Measurements from ENCODE around the gene OSGEPL1.
"Not testable (repeated sequence)": the region's sequence is repeated elsewhere in the genome, so short reads cannot be mapped to it uniquely, and the experiment has no call there.

The OSGEPL1 gene

DNA sequence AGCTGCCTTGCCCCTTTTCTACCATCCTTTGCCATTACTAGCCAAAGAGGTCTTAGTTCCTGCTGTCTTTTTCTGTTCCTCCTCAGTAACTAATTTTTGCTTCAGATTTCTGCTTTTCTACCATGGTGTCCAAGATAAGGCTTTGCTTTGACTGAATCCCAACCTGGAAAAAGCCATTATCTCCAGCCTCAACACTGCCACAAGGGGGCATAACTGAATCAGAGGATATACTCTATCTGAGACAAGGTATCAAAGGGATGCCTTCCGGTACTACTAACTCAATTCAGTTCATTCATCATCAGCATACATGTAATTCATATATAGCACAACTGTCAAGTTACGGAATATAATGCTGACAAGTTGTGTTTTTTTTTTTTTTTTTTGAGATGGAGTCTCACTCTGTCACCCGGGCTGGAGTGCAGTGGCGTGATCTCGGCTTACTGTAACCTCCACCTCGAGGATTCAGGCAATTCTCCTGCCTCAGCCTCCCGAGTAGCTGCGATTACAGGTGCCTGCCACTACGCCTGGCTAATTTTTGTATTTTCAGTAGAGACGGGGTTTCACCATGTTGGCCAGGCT is 11.4 kb downstream of the OSGEPL1 start:
- DNase-seq (ENCODE audit: low read depth in 1 of 2, low spot score in 1 of 2), result no peak

GRCh38 chr2:189729430-189729829 is 33.2 kb downstream of the OSGEPL1 start:
- no peak for DNase-seq (ENCODE audit: low read depth in 1 of 2, low spot score in 1 of 2)

- DNase-seq (ENCODE audit: low read depth in 1 of 2, low spot score in 1 of 2), result no peak
Measured at GRCh38 chr2:189726849-189727248, 35.7 kb downstream of the OSGEPL1 start.

DNA sequence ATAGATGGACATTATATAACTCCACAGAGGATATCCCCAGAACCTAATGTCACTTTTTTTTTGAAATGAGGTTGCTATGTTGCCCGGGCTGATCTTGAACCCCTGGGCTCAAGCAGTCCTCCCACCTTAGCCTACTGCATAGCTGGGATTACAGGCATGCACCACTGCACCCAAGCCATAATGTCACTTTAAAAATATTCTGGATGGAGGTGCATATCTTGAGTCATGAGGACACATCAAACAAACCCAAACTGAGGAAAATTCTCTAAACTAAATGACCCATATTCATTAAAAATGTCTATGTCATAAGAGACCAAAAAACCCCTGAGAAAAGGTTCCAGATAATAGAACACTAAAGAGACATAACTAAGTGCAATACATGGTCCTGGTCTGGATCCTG is 36.3 kb downstream of the OSGEPL1 start:
- no peak for DNase-seq (ENCODE audit: low read depth in 1 of 2, low spot score in 1 of 2)

GRCh38 chr2:189723192-189723591 is 39.4 kb downstream of the OSGEPL1 start:
- DNase-seq (ENCODE audit: low read depth in 1 of 2, low spot score in 1 of 2), result no peak

DNA sequence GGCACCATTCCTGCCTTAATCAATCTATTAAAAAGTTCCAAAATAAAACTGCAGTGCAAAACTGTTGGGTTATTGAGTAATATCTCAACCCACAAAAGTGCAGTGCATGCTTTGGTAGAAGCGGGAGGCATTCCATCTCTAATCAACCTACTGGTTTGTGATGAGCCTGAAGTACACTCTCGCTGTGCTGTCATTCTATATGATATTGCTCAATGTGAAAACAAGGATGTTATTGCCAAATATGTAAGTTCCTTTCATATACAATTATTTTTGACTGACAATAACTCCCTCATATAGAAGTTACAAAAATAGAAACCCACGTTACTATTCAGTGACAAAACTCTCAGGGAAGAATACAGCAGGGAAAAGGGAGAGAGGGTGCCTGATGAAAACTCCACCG is 43.0 kb downstream of the OSGEPL1 start:
- DNase-seq (ENCODE audit: low read depth in 1 of 2, low spot score in 1 of 2), result no peak

DNA sequence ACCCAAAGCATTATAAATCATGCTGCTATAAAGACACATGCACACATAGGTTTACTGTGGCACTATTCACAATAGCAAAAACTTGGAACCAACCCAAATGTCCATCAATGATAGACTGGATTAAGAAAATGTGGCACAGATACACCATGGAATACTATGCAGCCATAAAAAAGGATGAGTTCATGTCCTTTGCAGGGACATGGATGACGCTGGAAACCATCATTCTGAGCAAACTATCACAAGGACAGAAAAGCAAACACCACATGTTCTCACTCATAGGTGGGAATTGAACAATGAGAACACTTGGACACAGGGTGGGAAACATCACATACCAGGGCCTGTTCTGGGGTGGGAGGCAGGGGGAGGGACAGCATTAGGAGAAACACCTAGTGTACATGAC is 45.0 kb downstream of the OSGEPL1 start:
- not testable (repeated sequence) for DNase-seq (ENCODE audit: low read depth in 1 of 2, low spot score in 1 of 2)

GRCh38 chr2:189709501-189710221 is 52.9 kb downstream of the OSGEPL1 start:
- no peak for DNase-seq (ENCODE audit: low read depth in 1 of 2, low spot score in 1 of 2)

- DNase-seq (ENCODE audit: low read depth in 1 of 2, low spot score in 1 of 2), result no peak
Measured at GRCh38 chr2:189702071-189702470, 60.5 kb downstream of the OSGEPL1 start.

GRCh38 chr2:189700681-189701080 is 61.9 kb downstream of the OSGEPL1 start:
- DNase-seq (ENCODE audit: low read depth in 1 of 2, low spot score in 1 of 2), result no peak

DNA sequence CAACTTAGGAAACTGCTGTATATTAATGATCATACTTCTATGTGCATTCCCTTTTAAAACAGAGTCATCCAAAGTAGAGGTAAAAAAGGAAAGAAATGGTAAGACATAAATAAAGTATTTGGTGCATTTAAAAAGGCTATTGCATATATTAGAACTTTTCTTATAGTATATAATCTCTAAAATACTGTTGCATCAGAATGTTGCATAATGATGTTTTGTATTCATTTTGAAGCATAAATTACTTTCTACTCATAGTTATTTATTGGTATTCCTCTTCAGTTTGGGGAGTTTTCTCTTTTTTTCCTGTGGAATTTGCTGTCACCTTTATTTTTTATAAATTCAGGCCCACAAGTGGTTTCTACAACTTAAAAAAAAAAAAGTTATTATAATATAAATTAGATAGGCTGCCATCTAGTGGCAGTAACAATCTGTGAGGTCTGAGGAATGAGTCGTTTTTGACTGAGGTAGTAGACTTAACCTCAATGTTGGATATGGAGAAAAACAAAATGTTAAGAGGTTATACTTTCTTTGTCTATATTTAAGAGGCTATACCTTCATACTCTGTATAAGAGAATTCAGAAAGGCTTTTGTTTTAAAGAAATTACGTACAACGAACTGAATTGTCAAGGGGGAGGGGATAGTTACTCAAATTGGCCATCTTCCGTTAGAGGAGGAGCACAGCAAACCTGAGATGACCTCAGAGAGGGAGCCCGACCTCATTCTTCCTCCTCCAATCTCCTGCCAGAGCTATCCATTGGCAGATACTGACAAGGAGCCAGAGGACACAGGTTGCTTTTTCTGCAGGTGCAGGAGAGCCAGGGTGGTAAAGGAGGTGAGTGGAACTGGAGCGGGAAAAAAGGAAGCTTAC is 64.3 kb downstream of the OSGEPL1 start:
- DNase-seq (ENCODE audit: low read depth in 1 of 2, low spot score in 1 of 2), result no peak

All from stimulated activated CD4-positive, alpha-beta T cell treated with anti-CD3 and anti-CD28 coated beads, Interleukin-15, amount 100 ng/mL, for 1 hour (primary cell).